22Rv1 (cell line): ENCODE measurements around the gene PSMD14.

Source experiments
- H3K27ac ChIP-seq: fragments of 450-650 bp; 2 replicates; pipeline ENCODE4 v1.5.1; 2017
- ZFX ChIP-seq: fragments of 450-650 bp; IDR thresholded peaks from 2 replicates; pipeline ENCODE4 v1.6.1; 2017; ENCODE audit warnings: antibody characterized with exemption, borderline replicate concordance
- TF ChIP-seq, protein P1 (sequence below): fragments of 450-650 bp; IDR thresholded peaks from 2 replicates; pipeline ENCODE4 v1.5.1; 2017; ENCODE audit warnings: mild to moderate bottlenecking

Gene PSMD14

GRCh38 chr2:161417438-161418274 is 109.4 kb downstream of the PSMD14 start:
- no peak overlapping the region for H3K27ac ChIP-seq
- TF ChIP-seq, protein P1, sequence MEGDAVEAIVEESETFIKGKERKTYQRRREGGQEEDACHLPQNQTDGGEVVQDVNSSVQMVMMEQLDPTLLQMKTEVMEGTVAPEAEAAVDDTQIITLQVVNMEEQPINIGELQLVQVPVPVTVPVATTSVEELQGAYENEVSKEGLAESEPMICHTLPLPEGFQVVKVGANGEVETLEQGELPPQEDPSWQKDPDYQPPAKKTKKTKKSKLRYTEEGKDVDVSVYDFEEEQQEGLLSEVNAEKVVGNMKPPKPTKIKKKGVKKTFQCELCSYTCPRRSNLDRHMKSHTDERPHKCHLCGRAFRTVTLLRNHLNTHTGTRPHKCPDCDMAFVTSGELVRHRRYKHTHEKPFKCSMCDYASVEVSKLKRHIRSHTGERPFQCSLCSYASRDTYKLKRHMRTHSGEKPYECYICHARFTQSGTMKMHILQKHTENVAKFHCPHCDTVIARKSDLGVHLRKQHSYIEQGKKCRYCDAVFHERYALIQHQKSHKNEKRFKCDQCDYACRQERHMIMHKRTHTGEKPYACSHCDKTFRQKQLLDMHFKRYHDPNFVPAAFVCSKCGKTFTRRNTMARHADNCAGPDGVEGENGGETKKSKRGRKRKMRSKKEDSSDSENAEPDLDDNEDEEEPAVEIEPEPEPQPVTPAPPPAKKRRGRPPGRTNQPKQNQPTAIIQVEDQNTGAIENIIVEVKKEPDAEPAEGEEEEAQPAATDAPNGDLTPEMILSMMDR: no peak
- no peak for TF ChIP-seq ZFX

- no peak overlapping the region for H3K27ac ChIP-seq
- no peak for TF ChIP-seq ZFX
- TF ChIP-seq, protein P1: no peak
Measured at GRCh38 chr2:161418275-161418714, 110.1 kb downstream of the PSMD14 start.

- H3K27ac ChIP-seq: no peak overlapping the region
- TF ChIP-seq ZFX: no peak
- TF ChIP-seq, protein P1: no peak
Measured at GRCh38 chr2:161418715-161419637, 110.8 kb downstream of the PSMD14 start.

- TF ChIP-seq, protein P1: no peak
- no peak for TF ChIP-seq ZFX
- no peak overlapping the region for H3K27ac ChIP-seq
Measured at GRCh38 chr2:161419638-161420190, 111.5 kb downstream of the PSMD14 start.

GRCh38 chr2:161420406-161421074 is 112.3 kb downstream of the PSMD14 start:
- H3K27ac ChIP-seq: no peak overlapping the region
- TF ChIP-seq, protein P1: no peak
- no peak for TF ChIP-seq ZFX

GRCh38 chr2:161421686-161422085 is 113.5 kb downstream of the PSMD14 start:
- no peak overlapping the region for H3K27ac ChIP-seq
- TF ChIP-seq, protein P1: no peak
- TF ChIP-seq ZFX: no peak
